ENCODE data around the gene PFKM. TPM values are rescaled to one million over a fixed set of nuclear protein-coding genes. Genes with fewer than 3 reads are reported as not detected.

The PFKM gene
- total and polyA plus RNA-seq, 9 of the 15 experiments (the other 6 are each of a cell fraction or from before 2014, with no cell fraction given): 16.5 to 39.9 (median 31.7) TPM

DNA sequence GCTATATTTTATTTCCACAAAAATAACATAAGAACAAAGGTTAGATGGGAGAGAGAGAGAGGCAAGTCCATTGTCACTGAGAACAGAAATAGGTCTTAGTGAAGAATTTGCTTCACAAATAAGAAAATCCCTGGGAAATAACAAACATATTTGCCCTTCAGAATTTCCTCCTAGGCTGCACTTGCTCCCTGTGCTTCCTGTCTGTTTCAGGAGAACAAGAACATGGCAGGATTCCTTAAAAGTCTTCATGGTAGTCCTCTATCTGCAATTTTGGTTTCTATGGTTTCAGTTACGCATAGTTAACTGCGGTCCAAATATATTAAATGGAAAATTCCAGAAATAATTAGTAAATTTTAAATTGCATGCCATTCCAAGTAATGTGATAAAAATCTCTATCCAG is 47.4 kb upstream of the PFKM start:
- CTCF ChIA-PET (ENCODE audit: low intra/inter-chr PET ratio): no interaction called here
- H3K9ac ChIP-seq (ENCODE audit: insufficient read depth in 1 of 2, low read depth in 2 of 2, low read length in 2 of 2): no peak overlapping the region
- intact Hi-C loops (cut with micrococcal nuclease) (no loop called here), in situ Hi-C loops (cut with MboI) (no loop called here)
- no peak overlapping the region for H3K27ac ChIP-seq (ENCODE audit: extremely low read depth, low read depth, low read length)
- POLR2A ChIA-PET: no interaction called here
- H3K9me1 ChIP-seq (ENCODE audit: control insufficient read depth, insufficient read depth, low read length): no peaks in the 10 kb centered on the region
- H3K36me3 ChIP-seq (ENCODE audit: control insufficient read depth, insufficient read depth, low read length): peaks cover 70% of the 10 kb centered on the region
- no peaks in the 10 kb centered on the region for H3K9me3 ChIP-seq (replicated peaks; ENCODE audit: control insufficient read depth, insufficient read depth, low read depth, low read length)
- 100% methylated on average over 2 of the region's 2 CpGs for WGBS (ENCODE audit: insufficient coverage, low coverage, missing lambda C conversion rate)
- H3K4me2 ChIP-seq (ENCODE audit: insufficient read depth, low read length): no peak overlapping the region
- H2AFZ ChIP-seq (ENCODE audit: low read depth, low read length): no peak overlapping the region
- H3K4me3 ChIP-seq: no peak overlapping the region
- peaks cover 5 to 9% of the 10 kb centered on the region in 2 experiments; a peak in 2 of 5 replicates for H3K4me1 ChIP-seq (replicated peaks in 1 of 2; ENCODE audit: control insufficient read depth in 2 of 2, insufficient read depth in 2 of 2, low read length in 2 of 2)
- H4K20me1 ChIP-seq (replicated peaks; ENCODE audit: control insufficient read depth, insufficient read depth, low read length): no peaks in the 10 kb centered on the region
- no TSS peak for BruUV-seq (replicated peaks)
- no peak for DNase-seq (ENCODE audit: extremely low read depth in 1 of 4, low spot score in 3 of 4)
- no peak for ATAC-seq
- H3K27me3 ChIP-seq (ENCODE audit: control insufficient read depth in 2 of 2, insufficient read depth in 2 of 2, low read length in 2 of 2): no peaks in the 10 kb centered on the region
- no peaks in the 10 kb centered on the region for H3K79me2 ChIP-seq (ENCODE audit: control insufficient read depth, insufficient read depth, low read length)
- no peak for FAIRE-seq
- TF ChIP-seq, protein P1, sequence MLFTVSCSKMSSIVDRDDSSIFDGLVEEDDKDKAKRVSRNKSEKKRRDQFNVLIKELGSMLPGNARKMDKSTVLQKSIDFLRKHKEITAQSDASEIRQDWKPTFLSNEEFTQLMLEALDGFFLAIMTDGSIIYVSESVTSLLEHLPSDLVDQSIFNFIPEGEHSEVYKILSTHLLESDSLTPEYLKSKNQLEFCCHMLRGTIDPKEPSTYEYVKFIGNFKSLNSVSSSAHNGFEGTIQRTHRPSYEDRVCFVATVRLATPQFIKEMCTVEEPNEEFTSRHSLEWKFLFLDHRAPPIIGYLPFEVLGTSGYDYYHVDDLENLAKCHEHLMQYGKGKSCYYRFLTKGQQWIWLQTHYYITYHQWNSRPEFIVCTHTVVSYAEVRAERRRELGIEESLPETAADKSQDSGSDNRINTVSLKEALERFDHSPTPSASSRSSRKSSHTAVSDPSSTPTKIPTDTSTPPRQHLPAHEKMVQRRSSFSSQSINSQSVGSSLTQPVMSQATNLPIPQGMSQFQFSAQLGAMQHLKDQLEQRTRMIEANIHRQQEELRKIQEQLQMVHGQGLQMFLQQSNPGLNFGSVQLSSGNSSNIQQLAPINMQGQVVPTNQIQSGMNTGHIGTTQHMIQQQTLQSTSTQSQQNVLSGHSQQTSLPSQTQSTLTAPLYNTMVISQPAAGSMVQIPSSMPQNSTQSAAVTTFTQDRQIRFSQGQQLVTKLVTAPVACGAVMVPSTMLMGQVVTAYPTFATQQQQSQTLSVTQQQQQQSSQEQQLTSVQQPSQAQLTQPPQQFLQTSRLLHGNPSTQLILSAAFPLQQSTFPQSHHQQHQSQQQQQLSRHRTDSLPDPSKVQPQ (CRISPR knock-in tag; IDR thresholded peaks at IDR 0.05; ENCODE audit: borderline replicate concordance): no peak
- no peak for TF ChIP-seq MECOM (CRISPR knock-in tag; IDR thresholded peaks at IDR 0.05)
- TF ChIP-seq, protein P2, sequence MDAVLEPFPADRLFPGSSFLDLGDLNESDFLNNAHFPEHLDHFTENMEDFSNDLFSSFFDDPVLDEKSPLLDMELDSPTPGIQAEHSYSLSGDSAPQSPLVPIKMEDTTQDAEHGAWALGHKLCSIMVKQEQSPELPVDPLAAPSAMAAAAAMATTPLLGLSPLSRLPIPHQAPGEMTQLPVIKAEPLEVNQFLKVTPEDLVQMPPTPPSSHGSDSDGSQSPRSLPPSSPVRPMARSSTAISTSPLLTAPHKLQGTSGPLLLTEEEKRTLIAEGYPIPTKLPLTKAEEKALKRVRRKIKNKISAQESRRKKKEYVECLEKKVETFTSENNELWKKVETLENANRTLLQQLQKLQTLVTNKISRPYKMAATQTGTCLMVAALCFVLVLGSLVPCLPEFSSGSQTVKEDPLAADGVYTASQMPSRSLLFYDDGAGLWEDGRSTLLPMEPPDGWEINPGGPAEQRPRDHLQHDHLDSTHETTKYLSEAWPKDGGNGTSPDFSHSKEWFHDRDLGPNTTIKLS (IDR thresholded peaks at IDR 0.05; ENCODE audit: borderline replicate concordance, low read depth): no peak
- TF ChIP-seq MED1 (CRISPR knock-in tag; IDR thresholded peaks at IDR 0.05; ENCODE audit: borderline replicate concordance): no peak
- TF ChIP-seq GATAD2B (IDR thresholded peaks at IDR 0.05; ENCODE audit: borderline replicate concordance): no peak
- TF ChIP-seq PYGO2 (tag; IDR thresholded peaks at IDR 0.05): no peak
- TF ChIP-seq ZNF140 (CRISPR knock-in tag; IDR thresholded peaks at IDR 0.05): no peak
- no peak for TF ChIP-seq CC2D1A (IDR thresholded peaks at IDR 0.05)
- TF ChIP-seq, protein P3, sequence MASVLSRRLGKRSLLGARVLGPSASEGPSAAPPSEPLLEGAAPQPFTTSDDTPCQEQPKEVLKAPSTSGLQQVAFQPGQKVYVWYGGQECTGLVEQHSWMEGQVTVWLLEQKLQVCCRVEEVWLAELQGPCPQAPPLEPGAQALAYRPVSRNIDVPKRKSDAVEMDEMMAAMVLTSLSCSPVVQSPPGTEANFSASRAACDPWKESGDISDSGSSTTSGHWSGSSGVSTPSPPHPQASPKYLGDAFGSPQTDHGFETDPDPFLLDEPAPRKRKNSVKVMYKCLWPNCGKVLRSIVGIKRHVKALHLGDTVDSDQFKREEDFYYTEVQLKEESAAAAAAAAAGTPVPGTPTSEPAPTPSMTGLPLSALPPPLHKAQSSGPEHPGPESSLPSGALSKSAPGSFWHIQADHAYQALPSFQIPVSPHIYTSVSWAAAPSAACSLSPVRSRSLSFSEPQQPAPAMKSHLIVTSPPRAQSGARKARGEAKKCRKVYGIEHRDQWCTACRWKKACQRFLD (CRISPR knock-in tag; IDR thresholded peaks at IDR 0.05): no peak
- TF ChIP-seq TAF15 (IDR thresholded peaks at IDR 0.05; ENCODE audit: low read depth, low read length): no peak
- TF ChIP-seq, protein P4, sequence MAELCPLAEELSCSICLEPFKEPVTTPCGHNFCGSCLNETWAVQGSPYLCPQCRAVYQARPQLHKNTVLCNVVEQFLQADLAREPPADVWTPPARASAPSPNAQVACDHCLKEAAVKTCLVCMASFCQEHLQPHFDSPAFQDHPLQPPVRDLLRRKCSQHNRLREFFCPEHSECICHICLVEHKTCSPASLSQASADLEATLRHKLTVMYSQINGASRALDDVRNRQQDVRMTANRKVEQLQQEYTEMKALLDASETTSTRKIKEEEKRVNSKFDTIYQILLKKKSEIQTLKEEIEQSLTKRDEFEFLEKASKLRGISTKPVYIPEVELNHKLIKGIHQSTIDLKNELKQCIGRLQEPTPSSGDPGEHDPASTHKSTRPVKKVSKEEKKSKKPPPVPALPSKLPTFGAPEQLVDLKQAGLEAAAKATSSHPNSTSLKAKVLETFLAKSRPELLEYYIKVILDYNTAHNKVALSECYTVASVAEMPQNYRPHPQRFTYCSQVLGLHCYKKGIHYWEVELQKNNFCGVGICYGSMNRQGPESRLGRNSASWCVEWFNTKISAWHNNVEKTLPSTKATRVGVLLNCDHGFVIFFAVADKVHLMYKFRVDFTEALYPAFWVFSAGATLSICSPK (IDR thresholded peaks at IDR 0.05; ENCODE audit: borderline replicate concordance): no peak
- TF ChIP-seq, protein P5, sequence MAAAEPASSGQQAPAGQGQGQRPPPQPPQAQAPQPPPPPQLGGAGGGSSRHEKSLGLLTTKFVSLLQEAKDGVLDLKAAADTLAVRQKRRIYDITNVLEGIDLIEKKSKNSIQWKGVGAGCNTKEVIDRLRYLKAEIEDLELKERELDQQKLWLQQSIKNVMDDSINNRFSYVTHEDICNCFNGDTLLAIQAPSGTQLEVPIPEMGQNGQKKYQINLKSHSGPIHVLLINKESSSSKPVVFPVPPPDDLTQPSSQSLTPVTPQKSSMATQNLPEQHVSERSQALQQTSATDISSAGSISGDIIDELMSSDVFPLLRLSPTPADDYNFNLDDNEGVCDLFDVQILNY (CRISPR knock-in tag; IDR thresholded peaks at IDR 0.05): no peak
- TF ChIP-seq, protein P6, sequence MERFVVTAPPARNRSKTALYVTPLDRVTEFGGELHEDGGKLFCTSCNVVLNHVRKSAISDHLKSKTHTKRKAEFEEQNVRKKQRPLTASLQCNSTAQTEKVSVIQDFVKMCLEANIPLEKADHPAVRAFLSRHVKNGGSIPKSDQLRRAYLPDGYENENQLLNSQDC (CRISPR knock-in tag; IDR thresholded peaks at IDR 0.05): no peak
- no peak for TF ChIP-seq CBX5 (IDR thresholded peaks at IDR 0.05; ENCODE audit: borderline replicate concordance, low read depth)
- no peak for TF ChIP-seq ZNF146 (CRISPR knock-in tag; IDR thresholded peaks at IDR 0.05; ENCODE audit: unreplicated experiment)
